Measurements from ENCODE around the gene ACVRL1.

The ACVRL1 gene

DNA sequence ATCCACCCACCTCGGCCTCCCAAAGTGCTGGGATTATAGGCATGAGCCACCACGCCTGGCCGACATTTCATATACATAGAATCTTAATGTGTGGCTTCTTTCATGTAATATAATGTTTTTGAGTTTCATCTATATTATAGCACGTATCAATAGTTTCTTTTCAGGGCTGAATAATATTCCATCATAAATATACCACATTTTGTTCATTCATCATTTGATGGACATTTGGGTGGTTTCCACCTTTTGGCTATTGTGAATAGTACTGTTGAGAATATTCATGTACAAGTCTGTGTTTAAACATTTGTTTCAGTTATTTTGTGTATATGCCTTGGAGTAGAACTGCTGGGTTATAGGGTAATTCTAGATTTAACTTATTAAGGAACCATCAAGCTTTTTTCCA lies 56.2 kb downstream of the ACVRL1 start:
- no peak for DNase-seq (ENCODE audit: low read depth)

DNA sequence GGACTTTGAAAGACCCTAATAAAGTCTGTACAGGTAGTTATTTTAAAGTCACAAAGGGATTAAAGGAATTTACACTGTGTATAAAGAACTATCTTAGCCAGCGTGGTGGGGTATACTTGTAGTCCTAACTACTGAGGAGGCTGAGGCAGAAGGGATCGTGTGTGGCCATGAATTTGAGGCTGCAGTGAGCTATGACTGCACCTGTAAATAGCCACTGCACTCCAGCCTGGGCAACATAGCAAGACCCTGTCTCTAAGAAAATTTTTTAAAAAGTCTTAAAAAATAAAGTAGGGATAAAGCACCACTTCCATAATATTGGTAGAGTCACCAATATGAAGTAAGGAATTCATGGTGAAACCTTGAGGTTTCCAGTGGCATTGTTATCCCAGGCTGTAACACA lies 62.3 kb downstream of the ACVRL1 start:
- no peak for DNase-seq (ENCODE audit: low read depth)

DNA sequence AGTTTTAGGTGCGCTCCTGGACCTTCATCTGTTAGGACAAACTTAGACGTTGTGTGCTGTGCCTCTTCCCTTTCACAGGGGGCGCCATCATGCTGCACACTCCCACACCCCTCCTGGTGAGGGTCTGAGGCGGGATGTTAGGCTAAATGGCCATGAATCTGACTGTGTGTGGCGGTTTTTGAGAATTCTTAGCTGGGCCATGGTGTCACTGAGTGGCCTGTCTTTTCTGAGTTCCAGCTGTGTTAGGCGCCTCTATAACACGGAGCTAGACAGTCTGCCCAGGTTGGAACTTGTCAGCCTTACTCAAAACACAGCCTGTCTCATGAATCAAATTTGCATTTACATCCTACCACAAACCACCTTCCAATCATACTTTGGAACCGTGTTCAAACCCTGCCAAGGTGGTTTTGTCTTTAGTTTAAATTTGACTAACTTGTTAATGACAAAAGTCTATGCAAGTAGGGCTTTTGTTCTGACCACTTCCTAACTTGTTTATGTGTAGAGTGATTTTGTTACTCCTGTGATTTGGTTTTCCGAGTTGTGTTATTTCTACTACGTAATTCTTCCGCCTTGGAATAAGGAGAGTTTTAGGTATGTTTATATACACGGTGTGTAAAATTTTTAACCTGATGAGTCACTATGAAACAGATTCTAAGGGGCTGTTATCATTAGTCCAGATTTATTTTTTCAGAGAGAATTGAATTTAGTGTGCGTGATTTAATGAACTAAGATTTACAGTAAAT lies 63.8 kb downstream of the ACVRL1 start:
- DNase-seq (ENCODE audit: low read depth): no peak

DNA sequence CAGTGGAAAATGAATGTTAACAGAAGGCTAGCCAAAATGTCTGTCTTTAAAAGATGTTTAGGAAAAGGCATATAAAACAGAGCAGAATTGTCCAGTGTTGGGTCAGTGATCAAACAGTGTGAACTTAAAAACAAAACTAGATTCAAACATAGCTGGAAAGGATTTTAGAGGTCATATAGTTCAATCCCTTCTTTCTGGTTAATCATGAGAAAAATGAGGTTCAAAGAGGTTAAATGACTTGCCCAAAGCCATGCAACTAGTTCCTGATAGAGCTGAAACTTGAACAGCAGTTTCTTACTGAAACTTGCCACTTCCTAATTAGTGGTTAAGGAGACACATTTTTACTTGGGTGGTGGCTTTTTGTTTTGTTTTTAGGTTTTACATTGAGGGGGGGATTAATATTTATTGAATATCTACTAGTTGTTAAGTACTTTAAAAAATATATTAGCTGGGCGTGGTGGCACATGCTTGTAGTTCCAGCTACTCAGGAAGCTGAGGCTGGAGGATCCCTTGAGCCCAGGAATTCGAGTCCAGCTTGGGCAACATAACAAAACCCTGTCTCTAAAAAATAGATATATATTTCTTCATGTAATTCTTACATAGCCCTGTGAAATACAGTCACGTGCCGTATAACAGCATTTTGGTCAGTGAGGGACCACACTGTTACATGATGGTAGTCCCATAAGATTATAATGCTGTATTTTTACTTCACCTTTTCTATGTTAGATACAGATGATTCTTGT lies 64.5 kb downstream of the ACVRL1 start:
- DNase-seq (ENCODE audit: low read depth): no peak

DNA sequence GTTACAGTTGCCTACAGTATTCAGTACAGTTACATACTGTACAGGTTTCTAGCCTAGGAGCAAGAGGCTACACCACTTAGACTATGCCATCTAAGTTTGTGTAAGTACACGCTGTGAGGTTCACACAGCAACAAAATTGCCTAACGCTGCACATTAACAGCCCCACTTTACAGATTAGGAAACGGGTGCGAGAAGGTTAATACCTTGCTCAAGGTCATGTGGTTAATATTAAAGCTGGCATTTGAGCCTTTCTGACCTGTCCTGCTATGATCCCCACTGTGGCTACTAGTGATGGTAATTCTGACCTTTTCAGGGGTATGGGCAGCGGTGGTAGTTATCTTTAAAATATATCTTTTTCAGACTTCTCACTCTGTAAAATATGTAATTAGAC lies 65.1 kb downstream of the ACVRL1 start:
- no peak for DNase-seq (ENCODE audit: low read depth)

DNA sequence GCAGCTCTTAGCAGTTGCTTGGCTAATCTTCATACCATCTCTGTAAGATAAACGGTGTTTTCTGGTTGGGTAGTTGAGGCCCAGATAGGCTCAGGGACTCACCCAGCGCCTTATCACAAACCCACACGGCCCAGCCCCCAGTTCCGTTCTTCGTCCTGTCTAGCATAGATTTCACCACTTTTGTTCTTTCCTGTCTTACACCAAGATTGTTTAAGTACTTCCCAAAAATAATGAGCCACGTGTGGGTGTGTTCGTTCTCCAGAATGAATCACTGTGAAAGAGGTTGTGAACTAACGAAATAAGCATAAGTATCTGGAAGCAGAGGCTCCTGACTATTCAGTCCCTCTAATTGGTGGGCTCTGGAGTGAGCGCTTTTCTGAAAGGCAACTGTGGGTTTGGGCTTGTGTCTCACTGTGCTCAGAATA lies 65.6 kb downstream of the ACVRL1 start:
- peak; percentile 13 for DNase-seq (ENCODE audit: low read depth)
